GM12865 (cell line): ENCODE data around the gene SCN1B.

Experiments
- DNase-seq: peaks from one replicate; pipeline ENCODE4 v3.0.0; 2010; ENCODE audit warnings: low read depth
- H3K4me3 ChIP-seq: 2 replicates; pipeline ENCODE4 v1.5.1; 2011; ENCODE audit warnings: mild to moderate bottlenecking, low read depth, low read length, control low read depth
- TF ChIP-seq, protein P1 (sequence below): IDR thresholded peaks from 2 replicates; pipeline ENCODE4 v1.5.1; 2011; ENCODE audit warnings: low read length, control low read depth, low read depth, inconsistent platforms; ENCODE audit not compliant: insufficient read depth; ENCODE audit errors: missing control alignments

The SCN1B gene

GRCh38 chr19:35015270-35015953 is 14.9 kb upstream of the SCN1B start:
- no peak for DNase-seq
- TF ChIP-seq, protein P1, sequence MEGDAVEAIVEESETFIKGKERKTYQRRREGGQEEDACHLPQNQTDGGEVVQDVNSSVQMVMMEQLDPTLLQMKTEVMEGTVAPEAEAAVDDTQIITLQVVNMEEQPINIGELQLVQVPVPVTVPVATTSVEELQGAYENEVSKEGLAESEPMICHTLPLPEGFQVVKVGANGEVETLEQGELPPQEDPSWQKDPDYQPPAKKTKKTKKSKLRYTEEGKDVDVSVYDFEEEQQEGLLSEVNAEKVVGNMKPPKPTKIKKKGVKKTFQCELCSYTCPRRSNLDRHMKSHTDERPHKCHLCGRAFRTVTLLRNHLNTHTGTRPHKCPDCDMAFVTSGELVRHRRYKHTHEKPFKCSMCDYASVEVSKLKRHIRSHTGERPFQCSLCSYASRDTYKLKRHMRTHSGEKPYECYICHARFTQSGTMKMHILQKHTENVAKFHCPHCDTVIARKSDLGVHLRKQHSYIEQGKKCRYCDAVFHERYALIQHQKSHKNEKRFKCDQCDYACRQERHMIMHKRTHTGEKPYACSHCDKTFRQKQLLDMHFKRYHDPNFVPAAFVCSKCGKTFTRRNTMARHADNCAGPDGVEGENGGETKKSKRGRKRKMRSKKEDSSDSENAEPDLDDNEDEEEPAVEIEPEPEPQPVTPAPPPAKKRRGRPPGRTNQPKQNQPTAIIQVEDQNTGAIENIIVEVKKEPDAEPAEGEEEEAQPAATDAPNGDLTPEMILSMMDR = no peak

GRCh38 chr19:35015954-35016351 is 14.3 kb upstream of the SCN1B start:
- no peak overlapping the region for H3K4me3 ChIP-seq
- DNase-seq = no peak
- TF ChIP-seq, protein P1 = no peak

More at GRCh38 chr19:35015270-35015953, 14.9 kb upstream of the SCN1B start:
- H3K4me3 ChIP-seq = no peak overlapping the region

- DNase-seq = no peak
- TF ChIP-seq, protein P1 = no peak
- H3K4me3 ChIP-seq = no peak overlapping the region
Observed at GRCh38 chr19:35017507-35017906, 12.8 kb upstream of the SCN1B start.

DNA sequence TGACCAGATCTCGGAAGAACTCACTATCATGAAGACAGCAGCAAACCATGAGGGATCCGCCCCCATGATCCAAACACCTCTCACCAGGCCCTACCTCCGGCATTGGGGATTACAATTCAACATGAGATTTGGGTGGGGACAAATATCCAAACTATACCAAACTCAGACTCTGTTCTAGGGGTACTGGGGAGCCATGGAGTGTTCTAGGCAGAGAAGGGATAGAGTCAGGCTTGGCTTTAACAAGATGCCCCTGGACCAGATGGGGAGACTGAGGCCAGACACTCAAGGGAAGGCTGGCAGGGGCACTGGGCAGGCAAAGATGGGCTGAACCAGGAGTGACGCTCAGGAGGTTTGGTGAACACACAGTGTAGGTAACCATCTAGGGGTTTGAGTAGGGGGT is 11.9 kb upstream of the SCN1B start:
- H3K4me3 ChIP-seq = no peak overlapping the region
- DNase-seq = no peak
- TF ChIP-seq, protein P1 = no peak

- no peak for DNase-seq
- TF ChIP-seq, protein P1 = no peak
- no peak overlapping the region for H3K4me3 ChIP-seq
Observed at GRCh38 chr19:35019144-35019543, 11.1 kb upstream of the SCN1B start.

DNA sequence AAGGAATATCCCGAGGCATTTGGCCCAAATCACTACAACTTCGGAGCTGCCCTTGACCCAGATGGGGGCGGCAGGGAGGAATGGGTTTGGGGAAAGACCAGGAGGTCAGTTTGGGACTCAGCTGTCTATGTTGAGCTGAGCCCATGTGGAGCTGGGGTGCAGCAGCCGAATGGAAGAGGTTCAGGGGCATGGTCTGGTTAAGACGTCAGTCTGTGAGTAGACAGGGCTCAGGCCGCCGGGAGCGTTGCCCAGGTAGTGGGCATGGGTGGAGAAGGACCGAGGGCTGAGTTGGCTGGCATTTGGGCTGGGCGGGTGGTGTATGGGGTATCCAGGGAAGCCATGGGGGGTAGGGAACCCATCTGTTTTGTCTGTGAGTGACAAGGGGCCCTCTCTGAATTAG is 9.3 kb upstream of the SCN1B start:
- H3K4me3 ChIP-seq = no peak overlapping the region
- TF ChIP-seq, protein P1 = no peak
- DNase-seq = no peak

- no peak for DNase-seq
- H3K4me3 ChIP-seq = no peak overlapping the region
- TF ChIP-seq, protein P1 = no peak
Observed at GRCh38 chr19:35021596-35021995, 8.7 kb upstream of the SCN1B start.
